ENCODE measurements around the gene MYO1F.

GRCh38 chr19:8605514-8605913, 28.3 kb upstream of the MYO1F start:
- no peak for TF ChIP-seq FOXM1 (IDR thresholded peaks at IDR 0.05; ENCODE audit: borderline replicate concordance, low read depth)
- no peak for TF ChIP-seq RAD21 (IDR thresholded peaks at IDR 0.05; ENCODE audit: low read depth)
- no peak for TF ChIP-seq EGR1 (IDR thresholded peaks at IDR 0.05)
- TF ChIP-seq EP300 (IDR thresholded peaks at IDR 0.05; ENCODE audit: borderline replicate concordance), result no peak
- TF ChIP-seq NFIC (IDR thresholded peaks at IDR 0.05), result no peak
- no peak for TF ChIP-seq MAX (IDR thresholded peaks at IDR 0.05)
- TF ChIP-seq CREB1 (IDR thresholded peaks at IDR 0.05; ENCODE audit: low read depth), result no peak

Data from Ishikawa (cell line).